Stimulated activated CD8-positive, alpha-beta memory T cell treated with anti-CD3 and anti-CD28 coated beads, Interleukin-7, amount 100 ng/mL, for 24 hours (primary cell): Measurements from ENCODE around the gene TYW5.
"Not testable (repeated sequence)": the region's sequence is repeated elsewhere in the genome, so short reads cannot be mapped to it uniquely, and the experiment has no call there.

Experiments
- DNase-seq: peaks from one replicate; pipeline ENCODE4 v3.0.0-alpha.2; 2020; ENCODE audit warnings: low read depth

Gene TYW5

GRCh38 chr2:199914372-199914958 lies 40.8 kb downstream of the TYW5 start:
- DNase-seq = no peak

GRCh38 chr2:199912553-199913114 lies 42.7 kb downstream of the TYW5 start:
- DNase-seq = not testable (repeated sequence)

GRCh38 chr2:199911877-199912161 lies 43.5 kb downstream of the TYW5 start:
- DNase-seq = no peak

- DNase-seq = peak; percentile 92
These were observed 44.0 kb downstream of the TYW5 start, which contains the start of gene C2orf69 for GRCh38 chr2:199911052-199911876. Gene C2orf69 (plus strand): TSS chr2:199911293. CDS start chr2:199911439, 146 bp downstream.

- no peak for DNase-seq
These were observed 44.8 kb downstream of the TYW5 start for GRCh38 chr2:199910338-199911051.

- DNase-seq = no peak
These were observed 48.1 kb downstream of the TYW5 start for GRCh38 chr2:199907008-199907714.

- no peak for DNase-seq
These were observed 52.2 kb downstream of the TYW5 start for GRCh38 chr2:199903111-199903510.

GRCh38 chr2:199902486-199903110 lies 52.7 kb downstream of the TYW5 start:
- no peak for DNase-seq

GRCh38 chr2:199901942-199902341 lies 53.3 kb downstream of the TYW5 start:
- no peak for DNase-seq

GRCh38 chr2:199896617-199897016 lies 58.7 kb downstream of the TYW5 start:
- no peak for DNase-seq

- no peak for DNase-seq
These were observed 59.9 kb downstream of the TYW5 start for GRCh38 chr2:199895406-199895805.

- no peak for DNase-seq
These were observed 71.6 kb downstream of the TYW5 start for GRCh38 chr2:199883474-199884212.

GRCh38 chr2:199882667-199883066 lies 72.6 kb downstream of the TYW5 start:
- no peak for DNase-seq
